ENCODE measurements around the gene TPD52L1.
A peak's percentile ranks its signal among the peaks of the same experiment; 100 is the strongest.

Gene TPD52L1

DNA sequence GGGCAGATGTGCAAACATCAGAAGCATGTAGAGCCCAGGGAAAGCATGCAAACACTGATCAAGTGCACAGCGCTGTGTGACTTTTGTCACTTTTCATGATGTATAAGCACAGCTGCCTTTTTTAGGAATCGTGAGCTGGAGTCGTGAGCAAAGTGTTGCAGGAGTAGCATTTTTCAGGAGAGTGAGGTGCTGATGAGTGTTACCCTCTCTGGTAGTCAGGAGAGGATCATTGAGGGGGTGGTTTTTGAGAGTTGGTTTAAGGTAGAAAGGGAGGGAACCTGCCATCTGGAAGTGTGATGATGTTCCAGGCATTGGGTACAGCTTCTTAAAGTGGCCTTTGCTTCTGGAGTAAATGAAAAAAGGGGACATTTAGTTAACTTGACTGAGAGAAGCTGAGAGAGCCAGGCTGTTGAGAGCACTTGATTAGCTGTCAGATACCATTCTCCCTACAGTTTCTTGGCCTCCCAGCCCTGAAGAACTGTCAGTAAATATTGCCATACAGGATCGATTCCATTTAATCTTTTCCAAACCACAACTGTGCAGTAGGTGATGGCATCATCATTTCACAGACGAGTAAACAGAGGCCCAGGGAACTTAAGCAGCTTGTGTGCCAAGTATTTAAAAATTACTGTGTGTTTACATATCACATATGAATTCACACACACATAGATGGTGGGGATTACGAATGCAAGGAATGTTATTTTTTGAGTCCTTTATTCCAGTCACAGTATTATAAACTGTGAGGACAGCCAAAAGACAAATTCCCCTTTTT is 28.9 kb downstream of the TPD52L1 start:
- DNase-seq (ENCODE audit: low spot score) = no peak

DNA sequence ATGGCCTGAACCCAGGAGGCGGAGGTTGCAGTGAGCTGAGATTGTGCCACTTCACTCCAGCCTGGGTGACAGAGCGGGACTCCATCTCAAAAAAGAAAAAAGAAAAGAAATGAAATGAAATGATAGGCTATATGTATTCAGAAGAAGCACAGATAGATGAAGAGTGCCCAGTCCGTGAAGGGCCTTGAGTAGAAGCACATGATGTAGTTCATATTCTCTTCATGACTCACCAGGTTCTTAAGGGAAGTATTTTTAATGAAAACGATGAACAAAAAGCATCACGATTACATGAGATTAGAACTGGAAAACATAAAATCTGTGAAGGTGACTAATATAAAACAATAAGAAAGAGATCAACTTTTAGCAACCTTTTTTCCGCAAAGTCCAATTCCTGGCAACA is 29.8 kb downstream of the TPD52L1 start:
- no peak for DNase-seq (ENCODE audit: low spot score)

DNA sequence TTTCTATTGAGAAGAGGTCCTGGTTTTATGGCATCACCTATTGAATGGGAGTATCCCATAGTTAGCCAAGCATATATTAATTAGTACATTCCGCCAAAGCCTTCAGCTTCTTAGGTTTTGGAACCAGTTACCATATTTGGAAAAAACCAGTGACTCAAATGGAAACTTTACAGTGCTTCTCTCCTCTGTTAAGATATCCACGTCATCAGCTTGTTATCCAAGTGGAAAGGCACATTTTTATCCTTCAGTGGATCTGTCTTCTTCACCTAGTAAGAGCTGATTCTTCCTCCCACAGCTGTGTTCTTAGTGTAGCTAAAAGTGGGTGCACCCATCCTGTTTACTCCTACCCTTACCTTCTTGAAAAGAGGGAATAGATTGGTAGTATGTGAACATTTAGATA is 34.5 kb downstream of the TPD52L1 start:
- DNase-seq (ENCODE audit: low spot score) = no peak

- DNase-seq (ENCODE audit: low spot score) = no peak
These were observed 35.1 kb downstream of the TPD52L1 start for GRCh38 chr6:125188594-125189203.

DNA sequence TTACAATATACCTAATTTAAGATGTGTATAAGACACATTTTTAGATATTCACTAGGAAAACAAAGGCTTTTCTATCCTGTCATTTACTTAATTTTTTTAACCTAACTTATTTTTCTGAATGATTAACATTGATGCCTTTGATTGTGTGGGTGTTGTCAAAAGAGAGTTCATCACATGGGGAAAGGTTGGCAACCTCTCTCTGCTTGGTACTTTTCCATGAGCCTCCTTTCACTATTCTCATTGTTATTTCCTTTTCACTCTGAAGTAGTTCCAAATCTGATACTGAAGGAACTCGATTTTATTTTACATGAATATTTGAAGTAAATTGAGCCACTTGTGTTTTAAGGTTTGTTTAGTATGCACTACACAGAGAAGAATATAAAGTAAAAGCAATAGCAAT is 35.9 kb downstream of the TPD52L1 start:
- no peak for DNase-seq (ENCODE audit: low spot score)

- no peak for DNase-seq (ENCODE audit: low spot score)
These were observed 37.1 kb downstream of the TPD52L1 start for GRCh38 chr6:125190667-125191066.

- DNase-seq (ENCODE audit: low spot score) = peak; percentile 92
These were observed 38.5 kb downstream of the TPD52L1 start for GRCh38 chr6:125191916-125192609.

DNA sequence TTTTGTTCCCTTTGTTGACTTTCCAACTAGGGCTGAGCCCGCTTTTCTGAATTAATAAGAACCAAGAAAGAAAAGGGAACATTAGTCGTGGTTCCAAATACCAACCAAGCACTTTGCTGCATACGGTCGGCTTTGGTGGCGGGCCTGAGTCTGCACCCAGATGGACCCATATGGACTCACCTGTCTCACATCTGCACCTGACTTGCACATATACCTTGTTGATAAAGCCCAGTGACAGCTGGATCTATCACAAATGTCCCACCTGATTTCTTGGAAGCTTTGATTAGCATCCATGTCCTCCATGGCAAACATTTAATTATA is 39.0 kb downstream of the TPD52L1 start:
- DNase-seq (ENCODE audit: low spot score) = no peak

- DNase-seq (ENCODE audit: low spot score) = no peak
These were observed 39.6 kb downstream of the TPD52L1 start for GRCh38 chr6:125193208-125193607.

GRCh38 chr6:125194941-125195340 is 41.4 kb downstream of the TPD52L1 start:
- DNase-seq (ENCODE audit: low spot score) = no peak

- DNase-seq (ENCODE audit: low spot score) = no peak
These were observed 42.0 kb downstream of the TPD52L1 start for GRCh38 chr6:125195526-125195925.

GRCh38 chr6:125196613-125197012 is 43.0 kb downstream of the TPD52L1 start:
- DNase-seq (ENCODE audit: low spot score) = no peak

DNA sequence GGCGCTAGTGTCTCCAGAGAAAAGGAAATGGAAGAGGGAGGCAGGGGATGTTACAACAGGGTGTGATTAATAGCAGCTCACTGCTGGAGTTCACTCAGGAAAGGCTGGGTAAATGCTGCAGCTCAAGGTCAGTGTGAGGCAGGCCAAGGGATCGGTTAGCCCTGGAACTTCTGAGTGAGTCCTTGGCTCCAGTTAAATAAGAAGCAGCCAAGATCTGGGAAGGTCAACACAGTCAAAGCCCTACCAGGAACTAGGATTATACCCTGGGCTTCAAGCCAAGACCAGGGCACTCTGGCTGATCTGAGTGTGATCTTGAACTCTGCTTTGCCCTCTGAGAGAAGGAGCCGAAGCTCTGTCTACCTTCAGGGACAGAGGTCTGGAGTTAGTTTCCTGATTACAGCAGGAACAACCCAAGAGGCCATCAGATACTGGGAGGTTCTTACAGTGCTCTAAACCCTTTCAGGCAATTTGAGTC is 44.3 kb downstream of the TPD52L1 start:
- DNase-seq (ENCODE audit: low spot score) = no peak

GRCh38 chr6:125198398-125198937 is 44.9 kb downstream of the TPD52L1 start:
- no peak for DNase-seq (ENCODE audit: low spot score)

DNA sequence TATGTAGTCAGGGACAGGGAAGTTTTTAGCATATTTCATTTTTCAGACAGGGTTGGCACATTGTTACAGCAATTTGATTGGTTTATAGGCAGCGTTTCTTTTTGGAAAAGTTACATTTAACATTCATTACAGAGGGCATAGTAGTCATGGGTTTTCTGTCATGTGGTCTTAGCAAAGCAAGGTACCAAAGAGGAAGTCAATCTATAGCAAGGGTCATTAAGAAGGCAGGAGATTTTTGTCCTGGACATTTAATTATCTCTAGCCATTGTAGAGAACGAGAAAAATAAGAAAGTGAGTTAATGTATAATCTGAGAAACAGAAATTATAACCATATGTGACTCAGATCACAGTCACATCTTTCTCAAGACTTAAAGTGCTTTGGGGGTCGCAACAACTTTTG is 47.4 kb downstream of the TPD52L1 start:
- no peak for DNase-seq (ENCODE audit: low spot score)

- peak; percentile 85 for DNase-seq (ENCODE audit: low spot score)
These were observed 48.6 kb downstream of the TPD52L1 start for GRCh38 chr6:125201961-125202729.

DNA sequence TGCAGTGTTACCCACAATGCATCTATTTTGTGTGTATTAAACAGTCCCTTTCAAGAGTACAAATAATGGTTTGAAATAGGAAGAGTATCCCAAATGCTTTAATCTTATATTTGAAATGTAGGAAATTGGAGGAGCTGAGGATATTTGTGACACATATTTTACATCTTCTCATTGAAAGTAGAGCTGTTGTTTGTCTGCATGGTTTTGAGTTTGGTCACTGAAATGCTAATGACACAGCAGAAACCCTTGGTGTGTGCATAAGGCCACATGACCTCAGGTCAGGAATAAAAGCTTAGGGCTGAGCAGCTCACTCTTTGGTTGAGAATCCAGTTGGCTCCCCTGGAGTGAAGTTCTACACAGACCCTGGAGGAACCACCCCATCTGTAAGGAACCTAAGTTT is 49.8 kb downstream of the TPD52L1 start:
- no peak for DNase-seq (ENCODE audit: low spot score)

GRCh38 chr6:125205931-125206330 is 52.4 kb downstream of the TPD52L1 start:
- no peak for DNase-seq (ENCODE audit: low spot score)

DNA sequence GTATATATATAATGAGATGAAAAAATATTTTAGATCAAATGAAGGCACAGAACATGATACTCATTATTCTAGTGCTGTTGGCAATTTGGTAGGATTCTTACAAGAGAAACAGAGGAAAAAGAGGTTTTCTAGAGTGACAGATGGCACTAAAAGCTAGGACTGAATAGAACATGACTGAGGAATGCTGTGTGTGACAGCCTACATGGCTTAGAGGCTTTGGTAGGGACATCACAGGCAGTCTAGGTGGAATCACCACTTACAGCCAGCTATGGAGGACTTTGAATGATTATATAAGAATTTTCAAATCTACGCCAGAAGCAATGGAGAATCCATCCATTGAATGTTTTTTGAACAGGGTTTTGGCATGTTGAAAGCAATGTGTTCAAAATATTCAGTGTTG is 52.8 kb downstream of the TPD52L1 start:
- DNase-seq (ENCODE audit: low spot score) = no peak

- no peak for DNase-seq (ENCODE audit: low spot score)
These were observed 54.4 kb downstream of the TPD52L1 start for GRCh38 chr6:125207956-125208355.

DNA sequence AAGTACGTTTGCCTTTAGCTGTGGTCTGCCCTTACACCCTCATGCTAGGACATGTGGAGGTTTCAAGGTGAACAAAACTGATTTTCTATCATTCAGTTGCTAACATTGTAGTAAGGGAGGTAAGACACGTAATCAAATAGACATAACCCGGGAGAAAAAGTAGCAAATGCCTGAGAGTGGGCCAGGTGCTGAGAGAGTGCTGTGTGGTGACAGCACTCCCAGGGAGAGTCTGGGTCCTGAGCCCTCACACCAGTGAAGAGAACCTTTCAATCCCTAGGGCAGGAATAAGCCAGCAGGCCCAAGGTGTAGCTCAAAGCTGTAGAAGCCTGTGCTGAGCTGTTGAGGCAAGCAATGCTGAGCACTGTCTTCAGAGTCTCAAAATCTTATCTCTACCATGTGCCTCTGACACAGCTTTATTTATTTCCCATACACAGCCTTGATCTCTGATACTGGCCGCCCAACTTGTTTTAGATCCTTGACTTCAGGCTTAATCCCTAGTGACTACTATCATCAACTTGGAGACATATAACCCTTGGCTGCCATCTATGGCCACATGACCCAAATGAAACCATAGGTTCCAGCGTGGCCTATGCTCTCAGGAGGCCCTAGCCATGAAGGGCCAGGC is 55.2 kb downstream of the TPD52L1 start:
- DNase-seq (ENCODE audit: low spot score) = no peak

DNA sequence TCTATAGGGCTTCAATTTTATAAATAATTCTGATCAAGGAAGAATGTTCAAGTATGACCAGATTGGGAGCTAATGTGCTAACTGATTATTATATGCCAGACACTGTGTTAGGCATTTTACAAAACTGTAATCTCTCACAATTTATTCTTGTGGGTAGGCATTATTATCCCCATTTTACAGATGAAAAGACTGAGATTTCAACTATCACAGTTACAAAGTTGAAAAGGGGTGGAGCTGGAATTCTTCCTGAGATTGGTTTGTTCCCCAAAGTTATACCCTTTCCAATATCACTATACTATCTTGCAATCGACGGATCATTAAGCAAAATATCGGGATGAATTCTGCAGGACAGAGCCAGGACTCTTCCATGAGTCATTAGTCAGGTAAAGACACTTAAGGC is 57.1 kb downstream of the TPD52L1 start:
- DNase-seq (ENCODE audit: low spot score) = no peak
